ENCODE measurements around the gene IL36RN. TPM values are rescaled to one million over a fixed set of nuclear protein-coding genes. Genes with fewer than 3 reads are reported as not detected.

The IL36RN gene
- 0.69 TPM in 1 of 2 replicates, not detected in the other for total RNA-seq

- DNase-seq (ENCODE audit: low read depth), result no peak
Observed at GRCh38 chr2:113058998-113059960, at the start of gene IL36RN. Gene IL36RN (plus strand): TSS chr2:113059198. CDS start chr2:113059439, 241 bp downstream.

GRCh38 chr2:113009622-113010021, 49.4 kb upstream of the IL36RN start:
- DNase-seq (ENCODE audit: low read depth), result no peak

- DNase-seq (ENCODE audit: low read depth), result no peak
Observed at GRCh38 chr2:113010088-113010487, 48.9 kb upstream of the IL36RN start.

- DNase-seq (ENCODE audit: low read depth), result no peak
Observed at GRCh38 chr2:113011108-113011507, 47.9 kb upstream of the IL36RN start.

GRCh38 chr2:113012436-113013335, 46.3 kb upstream of the IL36RN start:
- peak; percentile 14 for DNase-seq (ENCODE audit: low read depth)

GRCh38 chr2:113013336-113013661, 45.7 kb upstream of the IL36RN start:
- DNase-seq (ENCODE audit: low read depth), result no peak

GRCh38 chr2:113014067-113014466, 44.9 kb upstream of the IL36RN start:
- no peak for DNase-seq (ENCODE audit: low read depth)

GRCh38 chr2:113015042-113015441, 44.0 kb upstream of the IL36RN start:
- no peak for DNase-seq (ENCODE audit: low read depth)

GRCh38 chr2:113015655-113016054, 43.3 kb upstream of the IL36RN start:
- no peak for DNase-seq (ENCODE audit: low read depth)

- no peak for DNase-seq (ENCODE audit: low read depth)
Observed at GRCh38 chr2:113018509-113018908, 40.5 kb upstream of the IL36RN start.

- no peak for DNase-seq (ENCODE audit: low read depth)
Observed at GRCh38 chr2:113021312-113021711, 37.7 kb upstream of the IL36RN start.

GRCh38 chr2:113024764-113025163, 34.2 kb upstream of the IL36RN start:
- DNase-seq (ENCODE audit: low read depth), result no peak

- DNase-seq (ENCODE audit: low read depth), result no peak
Observed at GRCh38 chr2:113025737-113026136, 33.3 kb upstream of the IL36RN start.

GRCh38 chr2:113027691-113028090, 31.3 kb upstream of the IL36RN start:
- no peak for DNase-seq (ENCODE audit: low read depth)

- DNase-seq (ENCODE audit: low read depth), result no peak
Observed at GRCh38 chr2:113028112-113028511, 30.9 kb upstream of the IL36RN start.

- DNase-seq (ENCODE audit: low read depth), result no peak
Observed at GRCh38 chr2:113032737-113033136, 26.3 kb upstream of the IL36RN start.

- no peak for DNase-seq (ENCODE audit: low read depth)
Observed at GRCh38 chr2:113034016-113034415, 25.0 kb upstream of the IL36RN start.

- no peak for DNase-seq (ENCODE audit: low read depth)
Observed at GRCh38 chr2:113036763-113037162, 22.2 kb upstream of the IL36RN start.

- no peak for DNase-seq (ENCODE audit: low read depth)
Observed at GRCh38 chr2:113038291-113038690, 20.7 kb upstream of the IL36RN start.

- DNase-seq (ENCODE audit: low read depth), result no peak
Observed at GRCh38 chr2:113039158-113039557, 19.8 kb upstream of the IL36RN start.

GRCh38 chr2:113039719-113040118, 19.3 kb upstream of the IL36RN start:
- DNase-seq (ENCODE audit: low read depth), result no peak

- DNase-seq (ENCODE audit: low read depth), result no peak
Observed at GRCh38 chr2:113041871-113042270, 17.1 kb upstream of the IL36RN start.

- no peak for DNase-seq (ENCODE audit: low read depth)
Observed at GRCh38 chr2:113046465-113046864, 12.5 kb upstream of the IL36RN start.
